GM18498 (cell line): ENCODE results near the gene SNX4.
"Not testable (repeated sequence)": the region's sequence is repeated elsewhere in the genome, so short reads cannot be mapped to it uniquely, and the experiment has no call there.

Experiments
- ATAC-seq: cut with Tn5 transposase; IDR thresholded peaks from one replicate; pipeline ENCODE4 v1.9.1; 2021; ENCODE audit warnings: mild to moderate bottlenecking, moderate library complexity; ENCODE audit not compliant: unreplicated experiment

Gene SNX4

DNA sequence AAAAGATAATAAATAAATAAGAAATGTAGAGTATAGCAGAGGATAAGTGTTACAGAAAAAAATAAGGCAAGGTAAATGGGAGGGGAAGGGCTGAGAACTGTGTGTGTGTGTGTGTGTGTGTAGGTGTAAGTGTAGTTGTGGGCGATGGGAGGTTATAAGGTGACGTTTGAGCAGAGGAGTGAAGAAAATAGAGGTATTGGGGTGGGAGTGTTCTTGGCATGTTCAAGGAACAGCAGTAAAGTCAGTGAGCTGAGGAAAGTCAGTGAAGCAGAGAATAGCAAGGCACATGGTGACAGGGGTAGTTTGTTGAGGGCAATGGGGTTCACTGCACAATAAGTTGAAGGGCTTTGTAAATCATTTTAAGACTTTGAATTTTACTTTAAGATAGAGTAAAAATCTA lies 113.9 kb downstream of the SNX4 start:
- no peak for ATAC-seq

DNA sequence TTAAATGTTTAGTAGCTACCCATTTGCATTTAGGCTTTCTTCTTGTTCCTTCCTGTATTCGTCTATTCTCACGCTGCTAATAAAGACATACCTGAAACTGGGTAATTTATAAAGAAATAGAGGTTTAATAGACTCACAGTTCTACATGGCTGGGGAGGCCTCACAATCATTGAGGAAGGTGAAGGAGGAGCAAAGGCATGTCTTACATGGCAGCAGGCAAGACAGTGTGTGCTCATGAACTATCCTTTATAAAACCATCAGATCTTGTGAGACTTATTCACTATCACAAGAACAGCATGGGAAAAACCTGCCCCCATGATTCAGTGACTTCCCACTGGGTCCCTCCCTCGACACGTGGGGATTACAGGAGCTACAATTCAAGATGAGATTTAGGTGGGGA lies 114.5 kb downstream of the SNX4 start:
- ATAC-seq: not testable (repeated sequence)

DNA sequence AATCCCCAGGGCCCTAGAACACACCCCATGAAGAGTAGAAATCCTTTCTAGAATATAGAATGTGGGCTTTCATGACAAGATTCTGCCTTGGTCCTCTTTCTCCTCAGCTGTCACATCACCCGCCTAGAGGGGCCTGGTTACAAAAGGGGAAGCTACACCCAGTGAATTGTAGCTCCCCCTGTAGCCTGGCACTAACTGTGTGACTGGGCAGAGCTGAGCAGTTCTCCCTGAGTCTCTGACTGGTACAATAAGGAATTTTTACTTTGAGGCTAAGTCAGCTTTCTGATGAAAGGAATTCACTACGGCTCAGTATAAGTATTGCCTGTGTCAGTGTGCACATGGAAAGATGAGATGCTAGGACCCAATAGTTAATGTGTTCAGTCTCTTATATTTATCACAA lies 116.2 kb downstream of the SNX4 start:
- no peak for ATAC-seq

DNA sequence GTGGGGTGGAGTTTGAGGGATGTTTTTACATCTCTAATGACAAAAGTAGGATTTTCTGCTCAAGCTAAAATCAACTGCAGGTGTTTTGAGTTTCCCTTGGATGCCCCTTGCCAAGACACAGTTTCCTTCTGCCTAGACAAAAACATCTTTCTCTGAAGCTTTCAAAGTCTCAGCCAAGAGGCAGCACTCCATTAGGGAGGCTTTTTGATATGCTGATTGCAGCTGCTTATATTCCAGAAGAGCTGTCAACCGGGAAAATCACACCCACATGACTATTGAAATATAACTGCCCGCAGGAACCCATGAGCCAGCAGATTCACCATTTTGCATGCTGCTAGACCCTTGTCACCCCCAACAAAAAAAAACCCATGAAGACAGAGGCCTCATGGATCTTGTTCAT lies 117.4 kb downstream of the SNX4 start:
- no peak for ATAC-seq

DNA sequence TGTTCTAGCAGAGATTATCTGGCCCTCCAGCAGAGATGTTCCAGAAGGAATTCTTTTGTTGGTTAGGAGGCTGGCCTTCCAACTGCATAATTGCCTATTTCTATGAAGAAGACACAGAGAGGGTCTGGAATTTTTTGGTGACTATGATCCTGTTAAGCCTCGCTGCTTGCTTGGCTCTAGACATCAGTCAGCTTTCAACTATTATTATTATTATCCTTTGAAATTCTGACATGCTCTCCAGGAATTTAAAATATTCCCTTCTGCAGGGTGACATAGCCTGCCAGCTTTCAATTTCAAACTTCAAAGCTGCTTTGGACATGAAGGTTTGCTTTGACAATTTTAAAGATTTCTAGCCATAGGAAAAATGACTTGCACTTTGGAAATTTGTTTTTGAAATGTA lies 118.6 kb downstream of the SNX4 start:
- ATAC-seq: no peak

DNA sequence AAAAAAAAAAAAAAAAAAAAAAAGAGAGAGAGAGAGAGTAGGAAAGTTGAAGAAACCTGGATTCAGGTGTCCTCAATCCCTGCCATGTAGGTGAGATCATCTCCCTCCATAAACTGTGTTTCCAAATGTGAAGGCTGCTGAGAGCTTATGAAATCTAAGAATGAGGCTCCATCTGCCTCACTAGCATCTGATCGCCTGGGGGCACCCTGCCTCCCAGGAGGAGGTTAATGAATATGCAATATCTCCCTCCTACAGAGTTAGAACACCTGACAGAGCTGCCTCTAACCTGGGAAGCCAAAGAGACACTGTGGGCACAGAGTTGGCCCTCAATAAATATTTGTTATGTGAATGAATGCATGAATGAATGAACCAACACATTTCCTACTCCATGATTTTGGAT lies 121.0 kb downstream of the SNX4 start:
- no peak for ATAC-seq
